Brain microvascular endothelial cell (primary cell): Measurements from ENCODE around the gene RABGAP1.

Experiments used
- DNase-seq: peaks from one replicate; pipeline ENCODE4 v3.0.0-alpha.2; 2020
- H3K27ac ChIP-seq: fragments of 250-450 bp; sonication (Bioruptor Pico); 2 replicates; pipeline ENCODE4 v1.5.1; 2020; ENCODE audit warnings: mild to moderate bottlenecking, moderate library complexity
- H3K27me3 ChIP-seq: fragments of 250-450 bp; sonication (Bioruptor Pico); replicated peaks from 2 replicates; pipeline ENCODE4 v1.5.1; 2020; ENCODE audit warnings: mild to moderate bottlenecking
- H3K36me3 ChIP-seq: fragments of 250-450 bp; sonication (Bioruptor Pico); replicated peaks from 2 replicates; pipeline ENCODE4 v1.5.1; 2020; ENCODE audit warnings: mild to moderate bottlenecking
- H3K4me3 ChIP-seq: 2 replicates; pipeline ENCODE4 v1.5.1; 2011; ENCODE audit warnings: low read depth, mild to moderate bottlenecking, control low read depth, low read length, moderate library complexity
- in situ Hi-C: cut with HindIII; loops from 2 replicates; pipeline ENCODE4 v1.10.0; 2017; ENCODE audit warnings: low sequenced_read_pairs, low pct_ligation_motif_present
- TF ChIP-seq, protein P1 (sequence below): IDR thresholded peaks from 2 replicates; pipeline ENCODE4 v1.5.1; 2011; ENCODE audit warnings: low read depth, mild to moderate bottlenecking, moderate library complexity, low read length, control low read depth, inconsistent platforms; ENCODE audit errors: missing control alignments

The RABGAP1 gene

DNA sequence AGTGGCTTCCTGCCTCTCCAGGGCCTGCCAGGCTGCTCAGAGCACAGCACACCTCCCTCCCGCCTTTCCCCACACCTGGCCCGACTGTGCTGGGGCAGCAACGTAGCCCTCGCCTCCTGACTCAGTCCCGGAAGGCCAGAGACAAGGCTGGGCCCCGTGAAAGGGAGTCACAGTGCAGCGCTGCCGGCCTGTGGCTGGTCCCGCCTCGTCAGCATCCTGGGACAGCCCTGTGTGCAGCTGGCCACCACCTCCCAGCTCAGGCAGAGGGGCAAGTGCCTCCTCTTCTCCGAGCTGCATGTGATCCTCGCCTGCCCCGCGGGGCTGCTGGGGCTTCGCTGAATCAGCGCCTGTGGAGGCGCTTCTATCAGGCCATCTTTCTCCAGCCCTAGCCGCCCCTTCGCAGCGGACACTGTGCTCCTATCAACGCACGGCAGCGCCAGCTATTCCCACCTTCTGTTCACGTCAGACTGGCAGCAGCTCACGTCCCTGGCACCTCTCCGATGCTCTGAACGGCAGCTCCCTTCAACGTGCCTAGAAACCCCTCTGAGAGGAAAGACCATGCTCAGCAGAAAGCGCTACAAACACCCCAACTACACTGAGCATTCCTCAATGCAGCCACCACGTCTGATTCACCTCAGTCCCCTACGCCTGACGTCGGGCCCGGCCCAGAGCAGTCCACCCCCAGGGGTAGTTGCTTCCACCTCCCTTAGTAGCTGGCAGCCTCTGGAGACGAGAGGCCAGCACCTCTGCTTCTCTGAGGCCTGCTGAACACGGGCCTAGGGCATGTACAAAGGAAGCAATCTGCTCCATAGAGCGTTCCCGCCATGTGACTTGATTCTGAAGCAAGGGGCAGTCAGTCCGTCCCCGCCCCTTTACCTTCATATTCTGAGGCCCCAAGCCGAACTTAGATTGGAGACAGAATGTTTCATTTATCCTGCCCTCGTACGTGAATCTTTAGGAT lies 171.5 kb downstream of the RABGAP1 start:
- TF ChIP-seq, protein P1, sequence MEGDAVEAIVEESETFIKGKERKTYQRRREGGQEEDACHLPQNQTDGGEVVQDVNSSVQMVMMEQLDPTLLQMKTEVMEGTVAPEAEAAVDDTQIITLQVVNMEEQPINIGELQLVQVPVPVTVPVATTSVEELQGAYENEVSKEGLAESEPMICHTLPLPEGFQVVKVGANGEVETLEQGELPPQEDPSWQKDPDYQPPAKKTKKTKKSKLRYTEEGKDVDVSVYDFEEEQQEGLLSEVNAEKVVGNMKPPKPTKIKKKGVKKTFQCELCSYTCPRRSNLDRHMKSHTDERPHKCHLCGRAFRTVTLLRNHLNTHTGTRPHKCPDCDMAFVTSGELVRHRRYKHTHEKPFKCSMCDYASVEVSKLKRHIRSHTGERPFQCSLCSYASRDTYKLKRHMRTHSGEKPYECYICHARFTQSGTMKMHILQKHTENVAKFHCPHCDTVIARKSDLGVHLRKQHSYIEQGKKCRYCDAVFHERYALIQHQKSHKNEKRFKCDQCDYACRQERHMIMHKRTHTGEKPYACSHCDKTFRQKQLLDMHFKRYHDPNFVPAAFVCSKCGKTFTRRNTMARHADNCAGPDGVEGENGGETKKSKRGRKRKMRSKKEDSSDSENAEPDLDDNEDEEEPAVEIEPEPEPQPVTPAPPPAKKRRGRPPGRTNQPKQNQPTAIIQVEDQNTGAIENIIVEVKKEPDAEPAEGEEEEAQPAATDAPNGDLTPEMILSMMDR: no peak
- no peaks in the 10 kb centered on the region for H3K27me3 ChIP-seq
- H3K36me3 ChIP-seq: peaks cover 8% of the 10 kb centered on the region
- no peak overlapping the region for H3K4me3 ChIP-seq
- peak; percentile 24 for DNase-seq
- in situ Hi-C loops: loop anchor here (25.0 kb wide), 1 partner anchor 225 kb away; no protein-coding TSS in a partner anchor
- H3K27ac ChIP-seq: no peak overlapping the region

DNA sequence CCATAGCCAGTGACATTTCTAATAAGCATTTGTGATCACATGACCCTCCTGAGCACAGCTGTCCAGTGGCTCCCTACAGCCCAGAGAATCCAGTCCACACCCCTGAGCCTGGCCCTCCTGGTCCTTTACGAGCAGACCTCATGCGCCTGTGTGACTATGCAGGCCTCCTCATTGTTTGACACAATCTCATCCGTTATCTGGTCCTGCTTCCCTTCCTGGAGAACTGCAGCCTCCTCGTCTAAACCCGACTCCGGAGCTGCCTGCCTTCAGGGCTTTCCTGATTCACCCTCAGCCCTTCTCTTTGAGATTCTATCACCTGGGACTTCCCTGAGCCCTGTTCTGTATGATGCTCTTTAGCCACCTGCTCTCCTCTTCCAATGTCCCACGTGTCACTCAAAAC lies 172.4 kb downstream of the RABGAP1 start:
- no peak for DNase-seq
- Histone ChIP-seq H3K36me3 (peaks cover 4% of the 10 kb centered on the region), H3K4me3 (no peak overlapping the region), H3K27ac (no peak overlapping the region), H3K27me3 (no peaks in the 10 kb centered on the region)
- in situ Hi-C loops: loop anchor here (25.0 kb wide), 1 partner anchor 224 kb away; no protein-coding TSS in a partner anchor
- TF ChIP-seq, protein P1: no peak

DNA sequence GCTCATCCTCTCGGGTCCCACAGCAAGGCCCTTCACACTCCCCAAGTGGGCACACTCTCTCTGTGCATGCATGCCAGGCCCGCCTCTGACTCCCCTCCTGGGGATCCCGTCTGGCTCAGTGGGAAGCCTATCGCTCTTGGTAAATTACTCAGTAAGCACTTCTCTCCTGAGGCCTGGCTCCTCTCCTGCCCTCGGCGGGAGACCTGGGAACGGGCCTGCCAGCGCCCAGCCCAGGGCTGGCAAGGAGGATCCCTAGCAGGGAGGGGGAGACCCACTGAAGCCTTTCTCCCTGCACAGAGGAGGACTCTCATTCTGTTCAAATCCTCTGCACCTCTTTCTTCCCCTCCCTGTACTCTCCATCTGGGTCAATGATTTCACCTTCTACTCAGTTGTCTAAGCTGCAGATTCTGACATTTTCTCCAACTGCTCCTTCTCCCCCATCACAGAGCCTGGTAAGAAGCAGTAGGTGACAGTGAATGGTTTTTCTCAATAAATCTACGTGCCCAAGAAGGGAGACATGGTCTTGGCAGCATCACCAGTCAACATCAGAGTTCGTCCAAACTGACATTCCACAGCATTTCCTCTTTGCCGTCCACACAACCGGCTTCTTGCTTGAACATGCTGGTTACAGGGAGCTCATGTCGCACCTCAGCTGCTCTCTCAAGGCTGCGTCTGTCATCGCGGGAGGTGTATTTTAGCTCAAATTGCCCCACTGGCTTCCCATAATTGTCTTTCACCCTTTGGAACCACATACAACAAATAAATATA lies 174.5 kb downstream of the RABGAP1 start:
- Histone ChIP-seq H3K36me3 (no peaks in the 10 kb centered on the region), H3K27me3 (no peaks in the 10 kb centered on the region), H3K27ac (no peak overlapping the region), H3K4me3 (no peak overlapping the region)
- TF ChIP-seq, protein P1: no peak
- no peak for DNase-seq
- in situ Hi-C loops: loop anchor here (25.0 kb wide), 1 partner anchor 222 kb away; no protein-coding TSS in a partner anchor

DNA sequence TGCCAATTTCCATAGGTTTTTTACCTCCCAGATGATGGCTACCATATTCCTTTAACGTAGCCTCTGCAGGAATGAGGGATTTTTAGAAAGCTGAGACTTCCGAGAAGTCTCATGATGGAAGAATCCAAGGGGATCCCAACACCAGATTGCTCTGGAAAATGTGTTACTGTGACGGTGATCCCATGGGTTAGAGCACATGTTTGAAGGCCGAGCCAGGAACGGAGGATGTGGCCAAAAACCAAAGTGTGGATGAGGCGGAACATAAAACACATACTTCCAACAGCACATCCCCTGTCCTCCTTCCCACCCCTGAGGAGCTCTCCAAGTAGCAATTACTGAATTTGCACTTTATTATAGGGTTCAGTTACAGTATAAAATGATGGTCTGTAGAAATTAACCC lies 175.2 kb downstream of the RABGAP1 start:
- TF ChIP-seq, protein P1: no peak
- H3K27me3 ChIP-seq: no peaks in the 10 kb centered on the region
- no peak for DNase-seq
- no peaks in the 10 kb centered on the region for H3K36me3 ChIP-seq
- H3K4me3 ChIP-seq: no peak overlapping the region
- in situ Hi-C loops: loop anchor here (25.0 kb wide), 1 partner anchor 221 kb away; no protein-coding TSS in a partner anchor
- H3K27ac ChIP-seq: no peak overlapping the region

DNA sequence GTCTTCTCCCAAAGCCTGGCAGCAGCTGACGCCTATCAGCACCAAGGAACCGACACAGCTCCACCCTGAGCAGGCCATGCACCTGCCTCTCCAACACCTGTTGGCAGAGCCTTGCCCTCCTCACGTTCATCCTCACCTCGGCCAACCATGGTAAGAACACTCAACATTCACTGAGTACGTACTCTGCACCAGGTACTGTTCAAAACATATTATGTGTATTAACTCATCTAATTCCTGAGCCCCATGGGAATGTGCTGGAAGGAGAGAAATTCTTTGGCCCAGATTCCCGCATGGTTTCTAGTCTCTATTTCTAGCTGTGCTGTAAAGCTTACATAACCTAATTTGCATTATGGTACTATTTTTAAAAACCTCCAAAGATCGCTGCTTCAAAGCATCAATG lies 178.7 kb downstream of the RABGAP1 start:
- Histone ChIP-seq H3K4me3 (no peak overlapping the region), H3K27me3 (no peaks in the 10 kb centered on the region), H3K36me3 (no peaks in the 10 kb centered on the region), H3K27ac (no peak overlapping the region)
- TF ChIP-seq, protein P1: no peak
- no peak for DNase-seq
- in situ Hi-C loops: loop anchor here (25.0 kb wide), 1 partner anchor 218 kb away; no protein-coding TSS in a partner anchor
